GM15510 (cell line): ENCODE data around the gene TSEN54.

Experiments used
- POLR2A ChIP-seq: IDR thresholded peaks from 3 replicates; pipeline ENCODE4 v1.6.1; 2011; ENCODE audit warnings: borderline replicate concordance; ENCODE audit not compliant: insufficient read length; ENCODE audit errors: extremely low read depth

Gene TSEN54

DNA sequence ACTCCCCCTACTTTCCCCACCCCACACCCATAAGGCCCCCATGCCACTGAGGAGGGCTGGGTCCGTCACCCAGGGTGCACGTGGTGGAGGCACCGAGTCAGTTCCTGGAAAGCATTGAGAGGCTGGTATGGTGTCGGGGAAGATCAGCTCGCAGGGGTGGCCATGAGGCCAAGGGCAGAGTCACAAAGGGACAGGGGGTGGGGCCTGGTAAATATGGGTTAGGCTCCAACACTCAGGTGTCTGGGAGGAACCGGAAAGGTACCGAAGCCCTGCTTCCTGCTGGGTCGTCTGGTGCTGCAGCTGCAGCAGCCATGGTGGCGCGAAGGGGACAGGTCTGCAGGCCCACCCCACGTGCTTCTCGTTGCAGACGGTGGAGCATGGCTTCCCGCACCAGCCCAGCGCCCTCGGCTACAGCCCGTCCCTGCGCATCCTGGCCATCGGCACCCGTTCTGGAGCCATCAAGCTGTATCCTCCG, 39.4 kb downstream of the TSEN54 start:
- no peak for TF ChIP-seq POLR2A

DNA sequence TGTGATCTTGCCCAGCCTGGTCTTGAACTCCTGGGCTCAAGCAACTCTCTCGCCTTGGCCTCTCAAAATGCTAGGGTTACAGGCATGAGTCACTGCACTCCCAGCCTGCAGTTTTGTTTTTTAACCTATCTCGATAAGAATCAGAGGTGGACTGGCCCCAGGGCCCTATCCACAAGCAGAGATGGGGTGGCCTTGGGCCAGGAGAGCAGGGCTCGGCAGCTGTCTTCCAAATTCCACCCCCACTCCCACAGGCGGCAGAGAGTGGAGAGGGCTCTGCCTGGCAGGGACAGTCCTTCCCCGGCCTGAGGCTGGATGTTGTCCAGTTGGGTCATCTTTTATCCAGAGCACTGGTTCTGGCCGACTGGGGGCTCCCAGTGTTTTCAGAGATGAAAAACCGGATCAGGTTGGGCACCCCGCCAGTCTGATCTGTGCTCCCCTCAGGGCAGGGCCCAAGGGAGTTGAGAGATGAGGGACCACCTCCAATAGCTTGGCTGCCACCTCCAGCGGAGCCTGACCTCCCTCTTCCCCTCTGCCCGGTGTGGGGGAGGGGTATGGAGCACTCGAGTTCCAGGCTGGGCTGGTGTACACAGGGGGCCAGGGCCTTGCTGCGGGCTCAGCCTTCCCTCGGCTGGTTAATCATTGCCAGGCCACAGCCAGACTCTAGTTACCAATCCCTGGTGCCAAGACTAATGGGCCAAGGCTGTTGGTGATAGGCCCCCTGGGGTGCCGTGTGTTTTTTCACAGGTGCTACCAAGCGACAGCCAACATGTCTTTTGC, 40.9 kb downstream of the TSEN54 start:
- no peak for TF ChIP-seq POLR2A

- no peak for TF ChIP-seq POLR2A
These were observed 41.7 kb downstream of the TSEN54 start for GRCh38 chr17:75557852-75558665.

DNA sequence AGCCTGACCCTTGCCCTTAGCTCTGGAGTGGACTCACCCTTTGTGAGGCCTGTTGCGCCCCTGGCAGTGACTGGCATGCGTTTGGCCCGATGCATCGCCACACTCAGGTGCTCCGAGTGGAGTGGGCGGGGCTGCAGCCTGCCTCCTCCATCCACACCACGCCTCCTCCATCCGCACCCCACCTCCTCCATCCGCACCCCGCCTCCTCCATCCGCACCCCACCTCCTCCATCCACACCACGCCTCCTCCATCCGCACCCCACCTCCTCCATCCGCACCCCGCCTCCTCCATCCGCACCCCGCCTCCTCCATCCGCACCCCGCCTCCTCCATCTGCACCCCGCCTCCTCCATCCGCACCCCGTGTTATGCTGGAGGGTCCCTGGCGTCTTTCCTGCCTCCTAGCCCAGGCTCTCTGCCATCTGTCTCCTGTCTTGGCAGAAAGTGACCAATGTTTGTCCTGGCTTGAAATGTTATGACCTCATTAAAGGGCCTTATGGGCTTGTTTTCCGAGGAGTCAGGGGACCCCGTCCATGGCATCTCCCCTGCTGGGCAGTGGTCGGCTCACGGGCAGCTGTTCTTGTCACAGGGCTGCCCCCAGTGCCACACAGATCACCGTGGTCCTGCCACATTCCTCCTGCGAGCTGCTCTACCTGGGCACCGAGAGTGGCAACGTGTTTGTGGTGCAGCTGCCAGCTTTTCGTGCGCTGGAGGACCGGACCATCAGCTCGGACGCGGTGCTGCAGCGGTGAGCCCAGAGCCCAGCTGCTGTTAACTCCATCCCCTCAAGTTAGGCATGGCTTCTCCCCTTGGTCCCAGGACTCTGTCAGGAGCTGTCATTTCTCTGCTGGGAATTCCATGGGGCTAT, 42.6 kb downstream of the TSEN54 start:
- TF ChIP-seq POLR2A, result no peak

DNA sequence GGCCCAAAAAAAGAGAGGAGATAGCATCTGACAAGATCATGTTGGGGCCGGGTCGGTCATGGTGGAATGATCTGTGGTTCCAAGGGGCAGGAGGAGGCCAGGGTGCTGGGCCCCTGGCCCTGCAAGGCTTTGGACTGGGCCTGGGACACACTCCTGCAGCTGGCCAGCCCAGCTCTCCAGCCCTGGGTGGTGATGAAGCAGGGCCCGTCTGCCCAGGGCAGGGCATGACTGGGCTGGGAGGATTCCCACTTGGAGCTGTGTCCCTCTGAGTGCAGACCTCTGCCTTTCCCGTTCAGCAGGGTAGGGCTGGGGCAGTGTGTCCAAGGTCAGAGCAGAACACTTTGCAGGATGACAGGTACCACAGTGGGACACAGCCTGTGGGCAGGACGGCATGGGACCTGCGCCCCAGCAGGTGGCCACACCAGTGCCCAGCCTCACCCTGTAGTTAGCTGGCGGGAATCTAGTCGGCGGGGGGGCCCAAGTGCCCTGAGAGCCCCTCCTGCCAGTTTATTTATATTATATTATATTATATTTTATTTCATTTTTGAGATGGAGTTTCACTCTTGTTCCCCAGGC, 43.7 kb downstream of the TSEN54 start:
- TF ChIP-seq POLR2A, result no peak

GRCh38 chr17:75561927-75562603, 45.7 kb downstream of the TSEN54 start:
- no peak for TF ChIP-seq POLR2A

- TF ChIP-seq POLR2A, result no peak
These were observed 46.9 kb downstream of the TSEN54 start for GRCh38 chr17:75563063-75563758.

- no peak for TF ChIP-seq POLR2A
These were observed 47.9 kb downstream of the TSEN54 start for GRCh38 chr17:75564195-75564594.

- TF ChIP-seq POLR2A, result no peak
These were observed 48.7 kb downstream of the TSEN54 start for GRCh38 chr17:75565066-75565465.

- TF ChIP-seq POLR2A, result no peak
These were observed 49.3 kb downstream of the TSEN54 start for GRCh38 chr17:75565618-75566017.

DNA sequence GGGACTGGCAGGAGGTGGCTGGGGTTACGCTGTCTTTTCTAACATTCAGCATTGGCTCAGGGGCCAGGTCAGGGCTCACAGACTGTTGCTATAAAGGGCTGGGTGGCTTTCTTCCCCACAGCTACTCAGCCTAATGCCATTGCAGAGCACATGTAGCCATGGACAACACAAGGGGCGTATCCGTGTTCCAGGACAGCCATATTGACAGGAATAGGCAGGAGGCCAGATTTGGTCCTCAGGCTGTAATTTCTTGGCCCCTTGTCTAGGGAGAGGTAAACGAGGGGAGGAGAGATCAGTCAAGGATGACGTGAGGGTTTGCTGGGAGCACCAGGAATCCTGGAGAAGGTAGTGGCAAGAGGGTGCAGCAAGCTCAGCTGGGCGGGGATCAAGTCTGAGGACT, 50.1 kb downstream of the TSEN54 start:
- TF ChIP-seq POLR2A, result no peak

DNA sequence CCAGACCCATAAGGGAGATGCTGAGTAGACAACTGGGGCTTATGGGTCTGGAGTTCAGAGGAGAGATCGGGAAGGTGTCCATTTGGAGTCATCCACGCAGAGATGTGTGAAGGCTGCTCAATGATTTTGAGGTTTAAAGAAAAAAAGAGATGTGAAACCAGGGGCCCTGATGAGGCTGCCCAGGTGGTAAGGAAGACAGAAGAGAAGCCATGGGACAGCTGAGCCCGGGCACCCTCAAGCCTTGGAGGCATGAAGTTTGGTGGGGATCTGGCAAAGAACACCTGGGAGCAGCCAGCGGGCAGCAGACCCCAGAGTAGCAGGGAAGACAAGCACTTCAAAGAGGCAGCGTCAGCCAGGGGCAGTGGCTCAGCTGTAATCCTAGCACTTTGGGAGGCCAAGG, 50.5 kb downstream of the TSEN54 start:
- no peak for TF ChIP-seq POLR2A
